Liver (tissue), 2 donors: Measurements from ENCODE around the gene BMPER.

ENCODE experiments used
- TF ChIP-seq, protein P1 (sequence below): fragments of 150-350 bp; IDR thresholded peaks from 2 replicates; pipeline ENCODE4 v1.5.1; 2017; ENCODE audit warnings: improper control_type of control experiment, low read depth, low read length; ENCODE audit not compliant: missing input control
- TF ChIP-seq, protein P2 (sequence below): IDR thresholded peaks from 2 replicates; pipeline ENCODE4 v1.6.1; 2016; ENCODE audit warnings: antibody characterized with exemption, mild to moderate bottlenecking
- donor health status: healthy.

DNA sequence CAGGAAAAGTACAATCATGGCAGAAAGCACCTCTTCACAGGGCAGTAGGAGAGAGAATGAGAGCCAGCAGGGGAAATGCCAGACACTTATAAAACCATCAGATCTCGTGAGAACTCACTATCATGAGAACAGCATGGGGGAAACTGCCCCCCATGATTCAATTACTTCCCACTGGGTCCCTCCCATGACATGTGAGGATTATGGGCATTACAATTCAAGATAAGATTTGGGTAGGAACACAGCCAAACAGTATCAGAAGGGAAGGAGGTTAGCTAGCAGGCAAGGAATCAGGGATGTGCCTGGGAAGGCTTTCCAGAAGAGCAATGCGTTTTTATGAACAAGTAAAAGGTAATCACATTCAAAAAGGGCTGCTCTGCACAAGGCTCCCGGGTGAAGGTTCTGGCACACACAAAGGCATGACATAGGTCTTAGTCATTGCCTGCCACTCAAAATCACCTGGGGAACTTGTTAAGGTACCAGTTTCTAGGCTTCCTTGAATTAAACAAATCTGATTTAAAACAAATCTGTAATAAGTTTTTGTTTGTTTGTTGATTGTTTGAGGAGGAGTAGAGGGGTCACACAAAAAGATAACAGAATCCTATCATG is 40.9 kb downstream of the BMPER start:
- TF ChIP-seq, protein P1, sequence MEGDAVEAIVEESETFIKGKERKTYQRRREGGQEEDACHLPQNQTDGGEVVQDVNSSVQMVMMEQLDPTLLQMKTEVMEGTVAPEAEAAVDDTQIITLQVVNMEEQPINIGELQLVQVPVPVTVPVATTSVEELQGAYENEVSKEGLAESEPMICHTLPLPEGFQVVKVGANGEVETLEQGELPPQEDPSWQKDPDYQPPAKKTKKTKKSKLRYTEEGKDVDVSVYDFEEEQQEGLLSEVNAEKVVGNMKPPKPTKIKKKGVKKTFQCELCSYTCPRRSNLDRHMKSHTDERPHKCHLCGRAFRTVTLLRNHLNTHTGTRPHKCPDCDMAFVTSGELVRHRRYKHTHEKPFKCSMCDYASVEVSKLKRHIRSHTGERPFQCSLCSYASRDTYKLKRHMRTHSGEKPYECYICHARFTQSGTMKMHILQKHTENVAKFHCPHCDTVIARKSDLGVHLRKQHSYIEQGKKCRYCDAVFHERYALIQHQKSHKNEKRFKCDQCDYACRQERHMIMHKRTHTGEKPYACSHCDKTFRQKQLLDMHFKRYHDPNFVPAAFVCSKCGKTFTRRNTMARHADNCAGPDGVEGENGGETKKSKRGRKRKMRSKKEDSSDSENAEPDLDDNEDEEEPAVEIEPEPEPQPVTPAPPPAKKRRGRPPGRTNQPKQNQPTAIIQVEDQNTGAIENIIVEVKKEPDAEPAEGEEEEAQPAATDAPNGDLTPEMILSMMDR = no peak
- TF ChIP-seq, protein P2, sequence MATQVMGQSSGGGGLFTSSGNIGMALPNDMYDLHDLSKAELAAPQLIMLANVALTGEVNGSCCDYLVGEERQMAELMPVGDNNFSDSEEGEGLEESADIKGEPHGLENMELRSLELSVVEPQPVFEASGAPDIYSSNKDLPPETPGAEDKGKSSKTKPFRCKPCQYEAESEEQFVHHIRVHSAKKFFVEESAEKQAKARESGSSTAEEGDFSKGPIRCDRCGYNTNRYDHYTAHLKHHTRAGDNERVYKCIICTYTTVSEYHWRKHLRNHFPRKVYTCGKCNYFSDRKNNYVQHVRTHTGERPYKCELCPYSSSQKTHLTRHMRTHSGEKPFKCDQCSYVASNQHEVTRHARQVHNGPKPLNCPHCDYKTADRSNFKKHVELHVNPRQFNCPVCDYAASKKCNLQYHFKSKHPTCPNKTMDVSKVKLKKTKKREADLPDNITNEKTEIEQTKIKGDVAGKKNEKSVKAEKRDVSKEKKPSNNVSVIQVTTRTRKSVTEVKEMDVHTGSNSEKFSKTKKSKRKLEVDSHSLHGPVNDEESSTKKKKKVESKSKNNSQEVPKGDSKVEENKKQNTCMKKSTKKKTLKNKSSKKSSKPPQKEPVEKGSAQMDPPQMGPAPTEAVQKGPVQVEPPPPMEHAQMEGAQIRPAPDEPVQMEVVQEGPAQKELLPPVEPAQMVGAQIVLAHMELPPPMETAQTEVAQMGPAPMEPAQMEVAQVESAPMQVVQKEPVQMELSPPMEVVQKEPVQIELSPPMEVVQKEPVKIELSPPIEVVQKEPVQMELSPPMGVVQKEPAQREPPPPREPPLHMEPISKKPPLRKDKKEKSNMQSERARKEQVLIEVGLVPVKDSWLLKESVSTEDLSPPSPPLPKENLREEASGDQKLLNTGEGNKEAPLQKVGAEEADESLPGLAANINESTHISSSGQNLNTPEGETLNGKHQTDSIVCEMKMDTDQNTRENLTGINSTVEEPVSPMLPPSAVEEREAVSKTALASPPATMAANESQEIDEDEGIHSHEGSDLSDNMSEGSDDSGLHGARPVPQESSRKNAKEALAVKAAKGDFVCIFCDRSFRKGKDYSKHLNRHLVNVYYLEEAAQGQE = no peak
